Measurements from ENCODE around the gene MMP15.
"Not testable (repeated sequence)": the region's sequence is repeated elsewhere in the genome, so short reads cannot be mapped to it uniquely, and the experiment has no call there.

Gene MMP15

GRCh38 chr16:58087209-58087913 lies 61.8 kb downstream of the MMP15 start:
- DNase-seq = no peak

DNA sequence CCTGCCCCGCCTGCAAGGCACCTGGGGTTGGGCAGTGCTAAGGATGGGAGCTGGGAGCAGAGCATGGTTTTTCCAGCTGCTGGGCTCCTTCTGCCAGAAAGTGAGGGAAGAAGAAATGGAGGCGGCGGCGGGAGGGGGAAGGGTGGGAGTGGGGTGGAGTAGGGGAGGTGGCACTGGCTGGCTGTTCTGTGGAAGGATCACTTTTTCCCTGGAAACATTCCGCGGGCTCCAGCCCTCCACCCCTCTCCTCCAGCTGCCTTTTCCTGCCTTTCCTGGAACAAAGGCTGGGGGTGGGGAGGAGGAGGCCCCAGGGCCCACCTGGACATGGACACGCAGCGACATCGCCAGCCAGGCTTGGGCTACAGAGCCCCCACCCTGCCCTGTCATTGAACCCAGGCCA lies 62.5 kb downstream of the MMP15 start:
- DNase-seq = no peak

GRCh38 chr16:58090396-58090795 lies 64.8 kb downstream of the MMP15 start:
- not testable (repeated sequence) for DNase-seq

GRCh38 chr16:58094026-58094425 lies 68.5 kb downstream of the MMP15 start:
- DNase-seq = no peak

DNA sequence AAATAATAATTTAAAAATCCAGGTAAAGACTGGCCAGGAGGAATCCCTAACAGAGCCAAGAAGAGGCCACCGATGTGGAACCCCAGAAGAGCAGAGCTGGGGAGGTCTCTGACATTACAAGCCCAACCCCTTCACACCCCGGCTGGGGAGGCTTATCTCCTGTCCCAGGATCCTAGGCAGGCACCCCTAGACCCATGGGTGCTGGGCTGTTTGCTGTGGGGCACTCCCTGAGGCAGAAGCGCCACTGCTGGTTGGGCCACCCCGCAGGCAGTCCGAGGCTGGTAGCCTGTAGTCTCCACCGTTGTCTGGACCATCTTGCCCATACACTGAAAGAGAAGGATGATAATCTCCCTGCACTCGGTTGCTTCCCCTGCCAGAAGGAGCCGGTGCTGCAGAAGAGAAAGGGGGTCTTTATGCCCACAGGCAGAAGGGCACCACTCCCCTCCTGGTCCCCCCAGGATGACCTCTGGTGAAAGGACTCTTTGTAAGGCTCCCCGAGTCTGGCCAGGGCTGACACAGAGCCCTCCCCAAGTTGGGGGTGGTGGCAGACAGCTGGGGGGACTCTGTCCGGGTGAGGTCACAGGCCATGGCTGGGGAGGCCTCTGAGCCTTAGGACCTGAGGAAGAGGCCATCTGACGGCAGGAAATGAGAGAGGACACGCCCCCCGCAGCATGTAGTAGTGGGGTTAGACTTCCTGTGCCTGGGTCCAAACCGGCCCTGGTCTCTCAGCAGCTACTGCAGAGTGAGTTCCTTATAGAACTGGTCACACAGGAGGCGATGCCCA lies 69.4 kb downstream of the MMP15 start:
- DNase-seq = no peak

- not testable (repeated sequence) for DNase-seq
These were observed 70.0 kb downstream of the MMP15 start for GRCh38 chr16:58095575-58095960.

DNA sequence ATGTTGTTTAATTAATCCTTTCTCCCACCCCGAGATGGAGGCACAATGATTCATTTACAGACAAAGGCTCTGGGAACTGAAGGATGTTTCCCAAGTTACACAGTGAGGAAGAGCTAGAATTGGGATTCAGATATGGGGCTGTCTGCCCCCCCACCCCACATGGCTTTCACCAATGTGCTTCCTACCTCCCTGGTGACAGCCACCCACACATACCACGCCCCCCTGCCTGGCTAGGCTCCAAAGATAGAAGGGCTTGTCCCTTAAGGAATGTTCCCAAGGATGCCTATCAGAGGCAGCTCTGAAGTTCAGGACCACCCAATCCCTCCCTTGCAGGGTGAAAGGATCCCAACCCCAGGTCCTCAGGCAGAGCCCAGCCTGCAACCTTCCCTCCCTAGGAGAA lies 70.7 kb downstream of the MMP15 start:
- DNase-seq = no peak
